Testis (tissue), 3 donors: ENCODE results near the gene IL6ST. TPM values are rescaled to one million over a fixed set of nuclear protein-coding genes. Genes with fewer than 3 reads are reported as not detected.
"Not testable (repeated sequence)": the region's sequence is repeated elsewhere in the genome, so short reads cannot be mapped to it uniquely, and the experiment has no call there.

Experiments used
- DNase-seq: peaks from one replicate; pipeline ENCODE4 v3.0.0-alpha.2; 2019
- H3K27ac ChIP-seq, 2 donors: fragments of 200-600 bp; sonication (generic); one replicate each; pipeline ENCODE4 v1.5.1; 2019
- H3K27me3 ChIP-seq: fragments of 200-600 bp; sonication (generic); one replicate; pipeline ENCODE4 v1.5.1; 2019
- H3K36me3 ChIP-seq: fragments of 200-600 bp; sonication (generic); one replicate; pipeline ENCODE4 v1.5.1; 2017; ENCODE audit warnings: low read depth; ENCODE audit errors: missing control alignments
- H3K4me1 ChIP-seq: fragments of 200-600 bp; sonication (generic); one replicate; pipeline ENCODE4 v1.5.1; 2019
- H3K4me3 ChIP-seq, 2 donors: fragments of 200-600 bp; sonication (generic); one replicate each; pipeline ENCODE4 v1.5.1; 2017 to 2019
- H3K9me3 ChIP-seq: fragments of 200-600 bp; sonication (generic); one replicate; pipeline ENCODE4 v1.5.1; 2017
- CTCF ChIP-seq, 3 experiments: fragments of 450-650 bp in 2 of 3; fragments of 200-600 bp in 1 of 3; sonication (generic) in 1 of 3; IDR thresholded peaks; one replicate each; pipeline ENCODE4 v1.5.1; 2016 to 2019; ENCODE audit warnings: antibody characterized with exemption in 3 of 3, mild to moderate bottlenecking in 2 of 3, moderate library complexity in 1 of 3
- POLR2A ChIP-seq: fragments of 450-650 bp; IDR thresholded peaks from one replicate; pipeline ENCODE4 v1.6.1; 2017; ENCODE audit warnings: antibody characterized with exemption, mild to moderate bottlenecking, moderate library complexity
- WGBS, 2 donors: methylation state at CpG; one replicate each; pipeline ENCODE4 v1.1.5; 2018; 5-methylcytosine and 5-hydroxymethylcytosine counted together
- intact Hi-C: fragments of 100-400 bp; cut with DNase I; formaldehyde crosslinking; loops from one replicate; pipeline ENCODE4 v1.15.1; 2023; ENCODE audit warnings: low total_unique reads
- polyA plus RNA-seq: library from polyadenylated mRNA; stranded (reverse); fragments of 350-450 nt; fragmentation: Illumina TruSeq; extraction: RNeasy Lipid Tissue Mini Kit (QIAGEN cat#74804); gene quantifications from one replicate; pipeline ENCODE4 v1.2.3, GENCODE V29; 2014; ENCODE audit warnings: low read depth, low replicate concordance; ENCODE audit not compliant: insufficient read depth
- total RNA-seq, 2 donors: library from RNA; depleted of rRNA; stranded (reverse); fragments of >200 nt; gene quantifications; one replicate each; pipeline ENCODE4 v1.2.3, GENCODE V29; 2016

IL6ST gene
- total and polyA plus RNA-seq, 3 donors from 2014 or later = 63.0 to 98.2 (median 83.1) TPM

GRCh38 chr5:56004874-56005273, 10.1 kb upstream of the IL6ST start:
- no peaks in the 10 kb centered on the region for H3K9me3 ChIP-seq
- WGBS, 2 donors = 94 to 100% methylated on average over 1 of the region's 1 CpG
- H3K4me1 ChIP-seq = no peaks in the 10 kb centered on the region
- TF ChIP-seq CTCF (IDR thresholded peaks at IDR 0.05) (no peak), POLR2A (no peak)
- H3K4me3 ChIP-seq = no peak overlapping the region
- no peak overlapping the region for H3K27ac ChIP-seq
- DNase-seq = no peak
- intact Hi-C loops = no loop called here
- H3K36me3 ChIP-seq = no peaks in the 10 kb centered on the region
- H3K27me3 ChIP-seq = no peaks in the 10 kb centered on the region

DNA sequence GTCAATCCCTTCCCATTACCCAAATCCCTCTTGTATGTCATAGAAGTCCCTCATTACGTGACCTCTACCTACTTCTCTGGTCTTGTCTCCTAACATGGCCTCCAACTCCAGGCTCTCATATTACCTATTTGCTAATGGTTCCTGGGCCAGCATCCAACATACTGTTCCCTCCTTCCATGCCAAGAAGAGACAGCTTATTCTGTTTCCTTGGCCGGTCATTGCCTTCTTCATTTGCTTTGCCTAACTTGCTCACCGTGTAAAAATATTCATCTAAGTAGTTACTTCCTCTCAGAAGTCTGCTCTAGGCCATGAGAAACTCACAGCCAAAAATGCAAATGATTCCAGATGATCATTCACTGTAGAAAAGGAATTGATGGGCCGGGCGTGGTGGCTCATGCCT, 8.9 kb upstream of the IL6ST start:
- TF ChIP-seq CTCF (IDR thresholded peaks at IDR 0.05) (no peak), POLR2A (no peak)
- Histone ChIP-seq H3K4me1 (no peaks in the 10 kb centered on the region), H3K9me3 (no peaks in the 10 kb centered on the region), H3K27me3 (no peaks in the 10 kb centered on the region), H3K4me3 (no peak overlapping the region), H3K36me3 (no peaks in the 10 kb centered on the region), H3K27ac (no peak overlapping the region)
- WGBS, 2 donors = 69 to 73% methylated on average over 5 of the region's 5 CpGs
- DNase-seq = no peak
- intact Hi-C loops = no loop called here

GRCh38 chr5:56003179-56003578, 8.4 kb upstream of the IL6ST start:
- Histone ChIP-seq H3K36me3 (no peaks in the 10 kb centered on the region), H3K27me3 (no peaks in the 10 kb centered on the region), H3K9me3 (no peaks in the 10 kb centered on the region), H3K4me3 (no peak overlapping the region), H3K4me1 (no peaks in the 10 kb centered on the region), H3K27ac (no peak overlapping the region)
- intact Hi-C loops = no loop called here
- no peak for DNase-seq
- WGBS, 2 donors = 59 to 75% methylated on average over 2 of the region's 2 CpGs
- TF ChIP-seq POLR2A = no peak
- TF ChIP-seq CTCF (IDR thresholded peaks at IDR 0.05) = no peak

GRCh38 chr5:56002303-56002702, 7.5 kb upstream of the IL6ST start:
- Histone ChIP-seq H3K36me3 (no peaks in the 10 kb centered on the region), H3K9me3 (no peaks in the 10 kb centered on the region), H3K27ac (no peak overlapping the region), H3K27me3 (no peaks in the 10 kb centered on the region), H3K4me1 (no peaks in the 10 kb centered on the region), H3K4me3 (no peak overlapping the region)
- TF ChIP-seq CTCF (IDR thresholded peaks at IDR 0.05) (no peak), POLR2A (no peak)
- intact Hi-C loops = no loop called here
- no peak for DNase-seq
- 93 to 100% methylated on average over 2 of the region's 2 CpGs for WGBS, 2 donors

GRCh38 chr5:56000221-56000620, 5.5 kb upstream of the IL6ST start:
- H3K27me3 ChIP-seq, H3K27ac ChIP-seq, H3K4me3 ChIP-seq, intact Hi-C loops, H3K9me3 ChIP-seq, DNase-seq, H3K36me3 ChIP-seq: not testable (repeated sequence)
- WGBS, 2 donors = 68 to 84% methylated on average over 5 of the region's 5 CpGs
- H3K4me1 ChIP-seq = peaks cover 10% of the 10 kb centered on the region
